Germinal center (tissue), 1 donor: ENCODE data around the gene GPR3.

ENCODE experiments used
- DNase-seq: peaks from one replicate; pipeline ENCODE4 v3.0.0; 2012; ENCODE audit warnings: mixed read lengths, low spot score

The GPR3 gene, protein sequence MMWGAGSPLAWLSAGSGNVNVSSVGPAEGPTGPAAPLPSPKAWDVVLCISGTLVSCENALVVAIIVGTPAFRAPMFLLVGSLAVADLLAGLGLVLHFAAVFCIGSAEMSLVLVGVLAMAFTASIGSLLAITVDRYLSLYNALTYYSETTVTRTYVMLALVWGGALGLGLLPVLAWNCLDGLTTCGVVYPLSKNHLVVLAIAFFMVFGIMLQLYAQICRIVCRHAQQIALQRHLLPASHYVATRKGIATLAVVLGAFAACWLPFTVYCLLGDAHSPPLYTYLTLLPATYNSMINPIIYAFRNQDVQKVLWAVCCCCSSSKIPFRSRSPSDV

GRCh38 chr1:27392096-27392777, at the start of gene GPR3:
Gene GPR3 (plus strand): TSS chr1:27392622. CDS start chr1:27393799, 1,177 bp downstream.
- DNase-seq: peak; percentile 95

DNA sequence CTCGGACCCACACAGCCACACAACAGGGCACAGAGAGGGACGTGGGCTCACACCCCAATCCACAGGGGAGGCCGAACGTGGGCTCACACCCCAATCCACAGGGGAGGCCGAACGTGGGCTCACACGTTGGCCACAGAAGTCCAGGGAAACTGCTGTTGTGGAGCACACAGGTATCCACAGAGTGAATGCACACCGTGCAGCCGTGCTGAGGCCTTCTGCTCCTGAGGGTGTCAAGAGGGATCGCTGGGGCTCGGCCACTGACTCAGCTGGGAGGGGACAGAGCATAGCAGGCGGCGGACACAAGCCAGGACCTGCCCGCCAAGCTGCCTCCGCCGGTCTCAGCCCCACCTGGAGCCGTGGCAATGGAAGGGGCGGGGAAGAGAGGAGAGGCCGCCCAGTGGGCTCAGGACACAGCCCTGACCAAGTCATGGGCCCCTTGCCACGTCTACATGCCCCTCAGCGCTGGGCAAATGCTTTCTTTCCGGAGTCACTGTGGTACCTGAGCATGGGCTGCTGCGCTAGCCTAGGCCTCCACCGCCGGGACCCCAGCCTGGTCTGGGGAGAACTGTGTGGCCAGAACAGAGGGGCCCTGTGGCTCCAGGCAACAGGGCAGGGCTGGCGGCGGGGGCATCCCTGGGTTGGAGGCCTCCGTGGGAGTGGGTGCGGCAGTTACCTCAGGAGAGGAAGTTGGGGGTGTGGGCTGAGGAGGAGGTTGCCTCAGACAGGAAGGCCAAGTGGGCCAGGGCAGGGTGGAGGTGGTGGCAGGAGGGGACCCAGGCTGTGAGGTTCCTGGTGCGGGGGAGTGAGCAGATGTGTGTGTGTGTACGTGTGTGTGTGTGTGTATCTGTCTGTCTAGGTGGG, 49.4 kb upstream of the GPR3 start:
- peak; percentile 65 for DNase-seq

DNA sequence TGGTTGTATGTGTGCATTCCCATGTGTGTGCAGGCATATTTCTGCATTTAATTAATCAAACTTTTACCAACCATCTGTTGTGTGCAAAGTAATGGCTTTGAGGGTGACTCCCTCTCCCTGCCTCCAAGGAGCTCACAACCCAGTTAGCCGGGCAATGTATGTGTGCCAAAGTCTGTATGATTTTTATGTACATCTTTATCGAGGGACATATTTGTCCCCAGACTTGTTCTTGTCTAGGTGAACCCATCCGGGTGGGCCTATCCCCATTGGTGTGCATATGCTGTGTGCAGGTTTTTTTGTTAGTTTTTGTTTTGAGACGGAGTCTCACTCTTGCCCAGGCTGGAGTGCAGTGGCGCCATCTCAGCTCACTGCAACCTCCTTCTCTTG, 48.8 kb upstream of the GPR3 start:
- no peak for DNase-seq

DNA sequence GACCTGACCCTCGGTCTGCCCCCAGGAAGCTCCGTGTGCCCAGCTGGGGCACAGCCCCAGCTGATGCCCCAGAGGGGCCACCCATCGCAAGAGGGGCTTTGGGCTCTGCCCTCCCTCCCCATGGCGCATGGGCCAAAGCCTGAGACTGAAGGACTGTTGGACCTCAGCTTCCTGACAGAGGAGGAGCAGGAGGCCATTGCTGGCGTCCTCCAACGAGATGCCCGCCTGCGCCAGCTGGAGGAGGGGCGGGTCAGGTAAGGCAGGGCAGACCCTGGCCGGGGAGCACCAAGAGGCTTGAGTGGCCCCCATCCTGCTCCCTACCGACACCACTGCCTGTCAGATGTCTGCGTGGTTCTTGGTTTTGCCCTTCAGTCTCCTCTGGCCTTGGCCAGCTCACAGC, 47.1 kb upstream of the GPR3 start:
- no peak for DNase-seq

GRCh38 chr1:27346357-27346756, 46.1 kb upstream of the GPR3 start:
- no peak for DNase-seq

GRCh38 chr1:27346991-27347624, 45.3 kb upstream of the GPR3 start:
- no peak for DNase-seq

GRCh38 chr1:27348861-27349783, 43.3 kb upstream of the GPR3 start:
- DNase-seq: peak; percentile 49

DNA sequence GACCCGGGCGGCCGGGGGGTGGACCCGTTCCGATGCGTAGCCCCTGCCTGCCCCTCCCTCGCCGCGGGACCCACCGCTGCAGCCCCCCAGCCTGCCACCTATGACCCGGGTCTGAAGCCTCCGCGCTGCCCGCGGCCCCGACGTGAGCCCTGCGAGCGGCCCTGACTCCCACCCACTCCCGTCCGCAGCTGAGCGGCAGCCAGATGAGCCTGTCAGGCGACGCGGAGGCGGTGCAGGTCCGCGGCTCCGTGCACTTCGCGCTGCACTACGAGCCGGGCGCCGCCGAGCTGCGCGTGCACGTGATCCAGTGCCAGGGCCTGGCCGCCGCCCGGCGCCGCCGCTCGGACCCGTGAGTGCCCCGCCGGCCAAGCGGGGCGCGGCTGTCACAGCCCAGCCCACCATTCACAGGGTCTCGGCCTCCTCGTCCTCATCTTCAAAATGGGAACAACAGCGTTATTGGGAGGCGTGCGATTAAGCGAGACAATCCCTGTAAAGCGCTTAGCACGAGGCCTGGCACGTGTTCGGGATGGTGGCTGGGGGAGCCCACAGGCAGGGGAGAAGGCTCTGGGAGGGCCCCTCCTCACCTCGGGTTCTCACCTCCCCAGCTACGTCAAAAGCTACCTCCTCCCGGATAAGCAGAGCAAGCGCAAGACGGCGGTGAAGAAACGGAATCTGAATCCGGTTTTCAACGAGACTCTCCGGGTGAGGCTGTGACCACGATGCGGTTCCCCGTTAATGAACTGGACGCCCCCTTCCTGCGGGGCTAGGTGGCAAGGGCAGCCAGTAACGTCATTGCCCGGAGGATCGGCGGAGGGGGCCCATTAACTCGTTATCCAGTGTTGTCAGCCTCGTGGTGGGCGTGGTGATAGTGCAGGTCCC, 42.4 kb upstream of the GPR3 start:
- DNase-seq: peak; percentile 26

DNA sequence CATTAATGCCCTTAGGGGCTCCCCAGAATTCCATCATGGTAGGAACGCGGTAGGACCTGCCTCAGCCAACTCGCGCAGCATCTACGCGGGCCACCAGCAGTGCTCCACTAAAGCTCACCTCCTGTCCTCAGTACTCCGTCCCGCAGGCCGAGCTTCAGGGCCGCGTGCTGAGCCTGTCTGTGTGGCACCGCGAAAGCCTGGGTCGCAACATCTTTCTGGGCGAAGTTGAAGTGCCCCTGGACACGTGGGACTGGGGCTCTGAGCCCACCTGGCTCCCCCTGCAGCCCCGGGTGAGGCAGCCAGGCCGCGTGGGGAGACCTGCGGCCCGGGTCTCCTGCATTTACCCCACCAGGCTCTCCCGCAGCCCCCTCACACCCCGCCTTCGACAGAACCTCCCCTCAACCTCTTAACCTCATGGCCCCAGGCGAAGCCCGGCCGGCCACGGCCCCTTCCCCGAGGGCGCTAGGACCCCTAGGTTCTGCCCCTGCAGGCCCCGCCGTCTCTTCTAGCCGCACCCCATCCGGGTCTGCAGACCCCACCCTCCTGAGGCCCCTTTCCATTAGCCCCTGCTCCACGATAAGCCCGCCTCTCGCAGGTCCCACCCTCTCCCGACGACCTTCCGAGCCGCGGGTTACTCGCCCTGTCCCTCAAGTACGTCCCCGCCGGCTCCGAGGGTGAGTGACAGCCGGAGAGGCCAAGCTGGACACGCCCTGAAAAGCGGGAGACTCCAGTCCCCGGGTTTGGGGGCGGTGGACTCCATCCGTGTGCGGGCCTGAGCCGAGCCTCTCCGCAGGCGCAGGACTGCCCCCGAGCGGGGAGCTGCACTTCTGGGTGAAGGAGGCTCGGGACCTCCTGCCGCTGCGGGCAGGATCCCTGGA, 41.5 kb upstream of the GPR3 start:
- no peak for DNase-seq

DNA sequence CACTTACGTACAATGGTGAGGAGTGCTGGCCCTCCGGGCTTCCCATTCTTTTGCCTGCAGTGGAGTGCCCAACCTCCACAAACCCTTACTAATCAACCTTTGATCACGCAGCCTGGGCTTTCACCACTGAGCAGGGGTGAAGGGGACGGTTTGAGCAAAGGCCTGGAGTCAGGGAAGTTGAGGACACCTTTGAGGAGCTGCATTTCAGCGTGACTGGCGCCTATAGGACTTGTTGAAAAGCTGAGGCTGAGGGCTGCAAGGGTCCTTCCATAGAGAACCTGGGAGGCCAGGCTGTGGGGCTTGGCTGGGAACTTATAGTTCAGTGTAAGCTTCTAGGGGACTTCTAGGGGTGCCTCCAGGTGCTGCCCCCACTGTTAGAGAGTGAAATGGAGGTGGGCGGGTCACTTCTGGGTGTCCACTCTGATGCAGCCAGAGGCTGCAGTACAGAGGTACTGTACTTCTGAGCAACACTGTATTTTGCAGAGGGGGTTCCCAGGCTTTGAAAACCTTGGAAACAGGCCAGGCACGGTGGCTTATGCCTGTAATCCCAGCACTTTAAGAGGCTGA, 40.8 kb upstream of the GPR3 start:
- no peak for DNase-seq

- DNase-seq: no peak
These were observed 39.3 kb upstream of the GPR3 start for GRCh38 chr1:27353166-27353565.

- DNase-seq: no peak
These were observed 38.8 kb upstream of the GPR3 start for GRCh38 chr1:27353629-27354028.

DNA sequence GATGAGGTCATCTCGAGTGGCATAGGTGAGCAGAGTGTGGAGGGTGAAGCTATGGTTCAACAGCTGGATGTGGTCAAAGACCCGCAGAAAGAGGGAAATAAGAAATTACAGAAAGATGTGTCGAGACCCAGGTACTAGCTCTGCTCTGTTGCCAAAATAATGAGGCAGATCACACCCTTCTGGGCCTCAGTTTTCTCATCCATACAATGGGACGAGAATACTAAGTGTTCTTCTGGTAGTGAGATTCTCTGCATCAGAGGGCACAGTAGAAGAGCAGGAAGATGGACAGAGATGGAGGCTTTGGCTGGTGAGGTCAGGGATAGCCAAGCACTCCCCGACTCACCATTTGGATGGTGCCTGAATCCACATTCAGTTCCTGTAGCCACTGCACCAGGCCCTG, 36.7 kb upstream of the GPR3 start:
- no peak for DNase-seq

DNA sequence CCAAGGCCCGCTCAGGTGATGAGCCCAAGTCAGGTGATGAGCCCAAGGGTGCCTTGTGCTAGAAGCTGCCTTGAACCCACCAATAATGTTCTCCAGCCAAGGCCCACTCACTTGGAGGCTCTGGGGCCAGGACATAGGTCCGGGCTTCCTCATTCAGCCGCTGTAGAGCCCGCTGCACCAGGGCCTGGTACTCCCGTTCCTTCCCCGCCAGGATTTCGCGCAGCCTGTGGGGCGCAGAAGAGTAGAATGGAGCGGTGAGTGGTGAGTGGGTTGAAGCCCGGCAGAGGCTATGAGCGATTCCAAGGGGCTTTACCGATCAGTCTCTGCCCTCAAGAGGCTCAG, 36.2 kb upstream of the GPR3 start:
- DNase-seq: no peak

GRCh38 chr1:27356619-27357280, 35.7 kb upstream of the GPR3 start:
- peak; percentile 18 for DNase-seq

DNA sequence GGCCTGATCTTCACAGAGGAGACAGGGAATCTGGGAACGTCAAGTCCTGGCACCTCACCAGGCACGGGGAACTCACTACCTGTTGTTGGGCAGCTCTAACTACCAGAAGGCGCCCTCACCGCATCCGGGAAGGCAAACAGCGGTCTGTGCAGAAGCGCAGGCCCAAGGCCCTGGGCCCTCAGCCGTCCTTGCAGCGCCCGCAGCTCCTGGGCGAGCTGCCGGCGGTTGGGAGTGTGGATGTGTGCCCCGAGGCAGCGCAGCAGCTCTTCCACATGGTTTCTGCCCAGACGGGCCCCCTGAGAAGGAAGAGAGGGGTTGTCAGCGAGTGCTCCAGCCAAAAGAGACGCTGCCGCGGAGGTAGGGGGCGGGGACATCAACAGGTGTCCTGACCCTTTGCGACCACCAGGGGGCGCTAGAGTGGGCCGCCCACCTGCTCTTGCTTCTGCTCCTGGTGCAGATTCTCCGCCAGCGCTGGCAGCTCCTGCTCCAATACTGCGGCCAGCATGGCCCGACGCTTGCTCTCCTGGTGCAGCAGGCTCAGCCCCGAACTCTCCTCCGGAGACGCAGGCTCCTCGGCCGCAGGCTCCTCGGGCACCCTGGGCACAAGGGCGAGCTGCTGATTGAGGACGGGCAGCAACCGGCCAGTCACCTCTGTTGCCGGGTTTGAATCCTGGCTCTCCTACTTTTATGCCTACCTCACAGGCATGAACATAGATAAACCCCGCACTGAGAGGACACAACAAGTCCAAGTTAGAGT, 35.0 kb upstream of the GPR3 start:
- DNase-seq: peak; percentile 92

GRCh38 chr1:27358038-27358927, 34.1 kb upstream of the GPR3 start:
- DNase-seq: no peak
